ENCODE data around the gene MCTP1. TPM values are rescaled to one million over a fixed set of nuclear protein-coding genes. Genes with fewer than 3 reads are reported as not detected.

Gene MCTP1
- total RNA-seq, 1 experiment from 2014 or later: 2.5 TPM

- Mint-ChIP-seq H3K4me1 (peaks cover 9 to 10% of the 10 kb centered on the region in 2 experiments), H3K4me3 (no peak overlapping the region), H3K27me3 (ENCODE audit: low read depth) (no peaks in the 10 kb centered on the region), H3K9me3 (peaks cover 3 to 4% of the 10 kb centered on the region in 2 experiments; a peak in 2 of 5 replicates), H3K36me3 (ENCODE audit: insufficient read depth in 1 of 3, low read depth in 3 of 3) (no peaks in the 10 kb centered on the region; a peak in 1 of 7 replicates), H3K27ac (no peak overlapping the region)
- H2BK120ac ChIP-seq (ENCODE audit: low read depth, low read length, poor library complexity, severe bottlenecking): no peak overlapping the region
- no peak overlapping the region for H3K4ac ChIP-seq (ENCODE audit: low read depth, low read length)
- no peak overlapping the region for H2AFZ ChIP-seq (ENCODE audit: low read length)
- H3K56ac ChIP-seq (ENCODE audit: insufficient read length, low read depth, low read length): no peak overlapping the region
- no peak for TF ChIP-seq CTCF (conservative IDR thresholded peaks at IDR 0.05)
- no peaks in the 10 kb centered on the region for H3K79me2 ChIP-seq (ENCODE audit: insufficient read depth, low read length)
- H3K14ac ChIP-seq (ENCODE audit: insufficient read depth, low read length): no peak overlapping the region
- no peak overlapping the region for H4K91ac ChIP-seq (ENCODE audit: insufficient read length, low read depth, low read length)
- H3K4me1 ChIP-seq (ENCODE audit: insufficient read depth, low read length): peaks cover 6% of the 10 kb centered on the region; the same call in 1 of the 2 replicates
- no peaks in the 10 kb centered on the region for H3K9me3 ChIP-seq (ENCODE audit: control insufficient read depth, low read depth, low read length)
- WGBS (ENCODE audit: extremely low coverage, insufficient read length, low lambda C conversion rate): no CpG with 5 or more reads among the region's 4 CpGs
- H4K8ac ChIP-seq (replicated peaks; ENCODE audit: insufficient read length, low read depth, low read length): no peak overlapping the region
- no peak overlapping the region for H4K5ac ChIP-seq (ENCODE audit: insufficient read length, low read depth, low read length)
- H2BK20ac ChIP-seq (ENCODE audit: low read depth, low read length, poor library complexity, severe bottlenecking): no peak overlapping the region
- no peak overlapping the region for H3K18ac ChIP-seq (ENCODE audit: insufficient read length, low read depth, low read length)
- H3K79me1 ChIP-seq (ENCODE audit: insufficient read depth, low read depth, low read length, poor library complexity, severe bottlenecking): no peaks in the 10 kb centered on the region
- H3T11ph ChIP-seq (ENCODE audit: low read length): no peak overlapping the region
- H2AK5ac ChIP-seq (ENCODE audit: insufficient read length, low read length): no peak overlapping the region
- no peak overlapping the region for H3K27ac ChIP-seq (ENCODE audit: insufficient read length, low read depth, low read length)
- no peak for DNase-seq
- H3K27me3 ChIP-seq (ENCODE audit: insufficient read depth, low read length): no peaks in the 10 kb centered on the region
- H2BK5ac ChIP-seq (ENCODE audit: insufficient read length, low read length): no peak overlapping the region
- no peaks in the 10 kb centered on the region for H4K20me1 ChIP-seq (ENCODE audit: control insufficient read depth, insufficient read depth, insufficient read length)
- no peak overlapping the region for H2BK15ac ChIP-seq (ENCODE audit: low read depth, low read length)
- H2BK12ac ChIP-seq (ENCODE audit: insufficient read length, low read depth, low read length): no peak overlapping the region
- H3K9ac ChIP-seq (ENCODE audit: extremely low read depth, insufficient read length, low read length): no peak overlapping the region
- no peak overlapping the region for H3K4me2 ChIP-seq (ENCODE audit: insufficient read depth, insufficient read length, low read length)
- no peaks in the 10 kb centered on the region for H3K23me2 ChIP-seq (ENCODE audit: insufficient read length, low read depth, low read length, poor library complexity, severe bottlenecking)
- no peak overlapping the region for H3K23ac ChIP-seq (ENCODE audit: insufficient read length, low read depth, low read length)
Measured at GRCh38 chr5:95114305-95114704, 170.6 kb downstream of the MCTP1 start.

Measured in H9 (cell line).